Measurements from ENCODE around the gene EEF2KMT.

GRCh38 chr16:5040451-5040850, 57.1 kb downstream of the EEF2KMT start:
- TF ChIP-seq CTCF (IDR thresholded peaks at IDR 0.05; ENCODE audit: low read length) (no peak), EZH2 (IDR thresholded peaks at IDR 0.05; ENCODE audit: borderline replicate concordance, low read length) (no peak)

All from OCI-LY1 (cell line).